Fibroblast of villous mesenchyme (primary cell): Measurements from ENCODE around the gene SMIM20. TPM values are rescaled to one million over a fixed set of nuclear protein-coding genes. Genes with fewer than 3 reads are reported as not detected.

Experiments used
- DNase-seq: peaks from one replicate; pipeline ENCODE4 v3.0.0-alpha.2; 2010; ENCODE audit warnings: low read depth
- H3K4me3 ChIP-seq: 2 replicates; pipeline ENCODE4 v1.5.1; 2011; ENCODE audit warnings: low read depth, mild to moderate bottlenecking, low read length
- CTCF ChIP-seq: IDR thresholded peaks from 2 replicates; pipeline ENCODE4 v1.5.1; 2012; ENCODE audit warnings: low read depth, mild to moderate bottlenecking, low read length; ENCODE audit not compliant: insufficient read depth
- total RNA-seq: library from RNA; depleted of rRNA; stranded (reverse); fragments of >200 nt; gene quantifications from 2 replicates; pipeline ENCODE4 v1.2.3, GENCODE V29; 2012

SMIM20 gene
- total RNA-seq, 1 donor = 23.3 TPM

- DNase-seq = no peak
- H3K4me3 ChIP-seq = no peak overlapping the region
- no peak for TF ChIP-seq CTCF
These were observed 41.7 kb downstream of the SMIM20 start for GRCh38 chr4:25955705-25956104.

- no peak for TF ChIP-seq CTCF
- no peak overlapping the region for H3K4me3 ChIP-seq
- DNase-seq = no peak
These were observed 42.2 kb downstream of the SMIM20 start for GRCh38 chr4:25956260-25956659.

- no peak for DNase-seq
- H3K4me3 ChIP-seq = no peak overlapping the region
- no peak for TF ChIP-seq CTCF
These were observed 44.1 kb downstream of the SMIM20 start for GRCh38 chr4:25958110-25958509.

GRCh38 chr4:25962393-25962792 lies 48.4 kb downstream of the SMIM20 start:
- DNase-seq = no peak
- H3K4me3 ChIP-seq = no peak overlapping the region
- no peak for TF ChIP-seq CTCF

GRCh38 chr4:25965629-25966028 lies 51.6 kb downstream of the SMIM20 start:
- DNase-seq = no peak
- no peak for TF ChIP-seq CTCF
- H3K4me3 ChIP-seq = no peak overlapping the region

- no peak overlapping the region for H3K4me3 ChIP-seq
- TF ChIP-seq CTCF = no peak
- DNase-seq = no peak
These were observed 52.2 kb downstream of the SMIM20 start for GRCh38 chr4:25966171-25966570.

- no peak for DNase-seq
- H3K4me3 ChIP-seq = no peak overlapping the region
- TF ChIP-seq CTCF = no peak
These were observed 55.5 kb downstream of the SMIM20 start for GRCh38 chr4:25969374-25970155.
